ENCODE measurements around the gene IDE. TPM values are rescaled to one million over a fixed set of nuclear protein-coding genes. Genes with fewer than 3 reads are reported as not detected.

The IDE gene
- total RNA-seq, 2 experiments from 2014 or later = 15.2 to 17.8 TPM

DNA sequence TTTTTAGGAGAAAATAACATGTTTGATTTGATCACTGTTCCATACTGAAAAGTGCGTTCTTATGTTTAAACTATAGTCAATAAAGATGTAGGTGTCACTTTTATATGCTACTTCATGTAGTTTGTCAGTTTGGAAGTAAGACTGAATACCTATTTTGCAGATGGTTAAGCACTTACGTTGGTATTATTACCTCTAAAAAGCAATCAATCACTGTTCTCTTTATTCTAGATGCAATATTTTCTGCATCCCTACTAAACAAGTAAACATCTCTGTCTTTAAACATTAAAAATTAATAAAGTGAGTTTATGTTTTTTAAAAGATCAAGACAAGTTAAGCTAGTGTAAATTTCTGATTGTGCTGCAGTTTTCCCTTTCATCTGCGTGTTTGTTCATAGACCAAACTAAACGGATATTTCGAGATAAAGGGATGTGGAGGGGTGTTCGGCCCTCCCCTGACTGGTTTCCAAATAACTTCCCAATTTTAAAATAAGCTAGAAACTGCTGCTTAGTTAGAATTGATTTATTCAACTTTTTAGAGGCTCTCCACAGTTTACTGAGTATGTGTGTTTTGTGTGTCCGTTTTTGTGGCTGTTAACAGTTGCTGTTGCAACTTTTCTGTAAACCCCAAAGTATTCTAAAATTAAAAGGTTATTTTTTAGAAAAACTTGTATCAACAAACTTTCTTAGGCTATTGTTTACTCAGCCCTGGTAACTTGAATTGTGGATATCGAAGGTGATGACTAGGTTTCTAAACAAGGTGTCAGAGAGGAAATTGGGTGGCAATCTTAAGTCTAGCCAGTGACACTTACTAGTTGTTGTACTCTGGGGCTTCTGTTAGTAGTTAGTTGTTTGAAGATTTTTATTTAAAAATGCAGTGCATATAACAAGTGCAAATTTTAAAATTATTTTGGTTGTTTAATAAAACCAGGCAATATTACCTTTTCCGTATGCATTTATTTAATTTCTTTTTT lies 20.0 kb upstream of the IDE start:
- Histone ChIP-seq H3K4me3 (ENCODE audit: low read length) (peak overlapping the region; percentile 75), H3K9me3 (ENCODE audit: control insufficient read depth in 1 of 2, insufficient read depth in 1 of 2, low read length in 2 of 2) (no peaks in the 10 kb centered on the region), H3K4me1 (ENCODE audit: insufficient read depth, low read length) (peaks cover 38% of the 10 kb centered on the region), H3K36me3 (ENCODE audit: insufficient read depth, low read length) (no peaks in the 10 kb centered on the region), H3K27ac (ENCODE audit: low read depth in 1 of 2, low read length in 2 of 2) (no peak overlapping the region), H3K27me3 (ENCODE audit: control insufficient read depth in 1 of 2, insufficient read depth in 2 of 2, low read length in 2 of 2) (no peaks in the 10 kb centered on the region)
- peak overlapping the region; percentile 99 for H3K27ac Mint-ChIP-seq
- H3K36me3 Mint-ChIP-seq (ENCODE audit: low read depth) = peaks cover 7% of the 10 kb centered on the region
- H3K4me1 Mint-ChIP-seq (ENCODE audit: low read depth) = peaks cover 29% of the 10 kb centered on the region
- TF ChIP-seq, protein P1, sequence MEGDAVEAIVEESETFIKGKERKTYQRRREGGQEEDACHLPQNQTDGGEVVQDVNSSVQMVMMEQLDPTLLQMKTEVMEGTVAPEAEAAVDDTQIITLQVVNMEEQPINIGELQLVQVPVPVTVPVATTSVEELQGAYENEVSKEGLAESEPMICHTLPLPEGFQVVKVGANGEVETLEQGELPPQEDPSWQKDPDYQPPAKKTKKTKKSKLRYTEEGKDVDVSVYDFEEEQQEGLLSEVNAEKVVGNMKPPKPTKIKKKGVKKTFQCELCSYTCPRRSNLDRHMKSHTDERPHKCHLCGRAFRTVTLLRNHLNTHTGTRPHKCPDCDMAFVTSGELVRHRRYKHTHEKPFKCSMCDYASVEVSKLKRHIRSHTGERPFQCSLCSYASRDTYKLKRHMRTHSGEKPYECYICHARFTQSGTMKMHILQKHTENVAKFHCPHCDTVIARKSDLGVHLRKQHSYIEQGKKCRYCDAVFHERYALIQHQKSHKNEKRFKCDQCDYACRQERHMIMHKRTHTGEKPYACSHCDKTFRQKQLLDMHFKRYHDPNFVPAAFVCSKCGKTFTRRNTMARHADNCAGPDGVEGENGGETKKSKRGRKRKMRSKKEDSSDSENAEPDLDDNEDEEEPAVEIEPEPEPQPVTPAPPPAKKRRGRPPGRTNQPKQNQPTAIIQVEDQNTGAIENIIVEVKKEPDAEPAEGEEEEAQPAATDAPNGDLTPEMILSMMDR (IDR thresholded peaks at IDR 0.05) = no peak
- ATAC-seq (ENCODE audit: poor library complexity) (no peak), DNase-seq (peak in 3 of 14 experiments; percentile 20 to 39 (median 26))
- H3K4me3 Mint-ChIP-seq = peak overlapping the region; percentile 99
- POLR2A ChIA-PET = no interaction called here
- no peaks in the 10 kb centered on the region for H3K9me3 Mint-ChIP-seq
- intact Hi-C loops (cut with DNase I, micrococcal nuclease) = loop anchor here (2.0 to 10.0 kb wide), 6 partner anchors 253 to 1771 kb away; partner anchors contain the start of genes CEP55 (in 1 of the 2), CPEB3 (in 1 of the 2), EXOC6 (in 1 of the 2) and FRA10AC1 (in 1 of the 2)
- CTCF ChIA-PET = interaction anchor here (1.1 kb wide), 1 partner anchor 77 kb away, joined by 3 read pairs; no protein-coding TSS in a partner anchor
- H3K27me3 Mint-ChIP-seq = no peaks in the 10 kb centered on the region

- peaks cover 29% of the 10 kb centered on the region for H3K4me1 Mint-ChIP-seq (ENCODE audit: low read depth)
- CTCF ChIA-PET = interaction anchor here (1.1 to 3.5 kb wide), 2 partner anchors 19 to 76 kb away, joined by 3 to 30 read pairs; partner anchors contain the start of gene IDE
- H3K4me3 ChIP-seq (ENCODE audit: low read length) = peak within 1 kb of the TSS; percentile 75
These were observed 19.1 kb upstream of the IDE start, which contains the start of gene KIF11 for GRCh38 chr10:92592761-92593618. TSS of gene KIF11 (plus strand) at chr10:92593130. CDS start at chr10:92593376, 246 bp downstream.

More at GRCh38 chr10:92592761-92593618, 19.1 kb upstream of the IDE start, which contains the start of gene KIF11:
- POLR2A ChIA-PET = interaction anchor here (0.6 to 3.7 kb wide), 6 partner anchors 16 to 1431 kb away, joined by 3 to 103 read pairs (median 12); partner anchors contain the start of genes CPEB3, EXOC6, IDE and MARCHF5
- Histone ChIP-seq H3K36me3 (ENCODE audit: insufficient read depth, low read length) (no peaks in the 10 kb centered on the region), H3K27me3 (ENCODE audit: control insufficient read depth in 1 of 2, insufficient read depth in 2 of 2, low read length in 2 of 2) (no peaks in the 10 kb centered on the region), H3K4me1 (ENCODE audit: insufficient read depth, low read length) (peaks cover 38% of the 10 kb centered on the region), H3K27ac (ENCODE audit: low read depth in 1 of 2, low read length in 2 of 2) (peak within 1 kb of the TSS; percentile 84 to 89), H3K9me3 (ENCODE audit: control insufficient read depth in 1 of 2, insufficient read depth in 1 of 2, low read length in 2 of 2) (no peaks in the 10 kb centered on the region)
- Mint-ChIP-seq H3K4me3 (peak within 1 kb of the TSS; percentile 99), H3K27ac (peak within 1 kb of the TSS; percentile 99), H3K27me3 (no peaks in the 10 kb centered on the region), H3K36me3 (ENCODE audit: low read depth) (peaks cover 7% of the 10 kb centered on the region), H3K9me3 (no peaks in the 10 kb centered on the region)
- peak; percentile 81 for ATAC-seq (ENCODE audit: poor library complexity)
- TF ChIP-seq, protein P1 (IDR thresholded peaks at IDR 0.05) = no peak
- intact Hi-C loops (cut with DNase I, micrococcal nuclease) = loop anchor here (2.0 to 10.0 kb wide), 6 partner anchors 254 to 1772 kb away; partner anchors contain the start of genes CEP55 (in 1 of the 2), CPEB3 (in 1 of the 2), EXOC6 (in 1 of the 2) and FRA10AC1 (in 1 of the 2)
- DNase-seq = peak; percentile 91 to 98 (median 96)
